GM18861 (cell line): ENCODE measurements around the gene RBKS.

Experiments
- ATAC-seq: cut with Tn5 transposase; IDR thresholded peaks from one replicate; pipeline ENCODE4 v1.9.1; 2021; ENCODE audit not compliant: unreplicated experiment

RBKS gene

GRCh38 chr2:27738349-27739057 lies 151.7 kb downstream of the RBKS start:
- ATAC-seq = no peak

- no peak for ATAC-seq
Measured at GRCh38 chr2:27737676-27738348, 152.4 kb downstream of the RBKS start.

GRCh38 chr2:27736890-27737204 lies 153.3 kb downstream of the RBKS start:
- no peak for ATAC-seq

- no peak for ATAC-seq
Measured at GRCh38 chr2:27736031-27736889, 153.9 kb downstream of the RBKS start.

- no peak for ATAC-seq
Measured at GRCh38 chr2:27735263-27735904, 154.8 kb downstream of the RBKS start.

GRCh38 chr2:27734305-27734704 lies 155.9 kb downstream of the RBKS start:
- ATAC-seq = no peak
